ENCODE data around the gene ABHD12. TPM values are rescaled to one million over a fixed set of nuclear protein-coding genes. Genes with fewer than 3 reads are reported as not detected.

ABHD12 gene
- total RNA-seq, 1 experiment from 2014 or later: 78.9 TPM

DNA sequence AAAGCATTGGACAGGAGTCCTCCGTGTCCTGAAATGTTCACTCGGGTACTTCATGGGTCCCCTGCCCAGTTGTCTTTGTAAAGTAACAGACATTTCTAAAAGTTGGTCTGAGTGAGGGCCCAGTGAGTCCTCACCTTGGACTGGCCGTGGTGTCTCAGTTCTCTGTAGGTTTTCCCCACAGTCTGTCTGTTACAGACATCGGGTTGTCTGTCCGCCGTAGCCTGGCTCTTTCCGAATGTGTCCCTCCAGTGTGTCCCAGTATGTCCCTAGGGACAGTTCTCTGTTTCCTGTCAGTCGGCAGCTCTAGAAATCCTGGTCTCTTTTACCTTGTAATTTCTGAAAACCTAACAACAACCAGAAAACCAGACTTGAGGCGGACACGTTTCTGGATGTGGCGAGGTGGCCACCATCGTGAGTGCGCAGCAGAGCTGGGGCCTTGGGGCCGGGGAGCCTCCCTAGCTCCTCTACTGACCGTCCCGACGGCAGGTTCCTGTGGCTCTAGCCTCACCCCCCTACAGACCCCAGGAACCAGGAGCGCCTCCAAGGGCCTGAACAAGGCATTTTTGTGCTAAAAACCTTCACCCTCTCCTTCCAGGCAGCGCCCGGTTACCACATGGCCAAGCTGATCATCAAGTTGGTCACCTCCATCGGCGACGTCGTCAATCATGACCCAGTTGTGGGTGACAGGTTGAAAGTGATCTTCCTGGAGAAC lies 100.6 kb downstream of the ABHD12 start:
- no peak for DNase-seq (ENCODE audit: low read depth)

DNA sequence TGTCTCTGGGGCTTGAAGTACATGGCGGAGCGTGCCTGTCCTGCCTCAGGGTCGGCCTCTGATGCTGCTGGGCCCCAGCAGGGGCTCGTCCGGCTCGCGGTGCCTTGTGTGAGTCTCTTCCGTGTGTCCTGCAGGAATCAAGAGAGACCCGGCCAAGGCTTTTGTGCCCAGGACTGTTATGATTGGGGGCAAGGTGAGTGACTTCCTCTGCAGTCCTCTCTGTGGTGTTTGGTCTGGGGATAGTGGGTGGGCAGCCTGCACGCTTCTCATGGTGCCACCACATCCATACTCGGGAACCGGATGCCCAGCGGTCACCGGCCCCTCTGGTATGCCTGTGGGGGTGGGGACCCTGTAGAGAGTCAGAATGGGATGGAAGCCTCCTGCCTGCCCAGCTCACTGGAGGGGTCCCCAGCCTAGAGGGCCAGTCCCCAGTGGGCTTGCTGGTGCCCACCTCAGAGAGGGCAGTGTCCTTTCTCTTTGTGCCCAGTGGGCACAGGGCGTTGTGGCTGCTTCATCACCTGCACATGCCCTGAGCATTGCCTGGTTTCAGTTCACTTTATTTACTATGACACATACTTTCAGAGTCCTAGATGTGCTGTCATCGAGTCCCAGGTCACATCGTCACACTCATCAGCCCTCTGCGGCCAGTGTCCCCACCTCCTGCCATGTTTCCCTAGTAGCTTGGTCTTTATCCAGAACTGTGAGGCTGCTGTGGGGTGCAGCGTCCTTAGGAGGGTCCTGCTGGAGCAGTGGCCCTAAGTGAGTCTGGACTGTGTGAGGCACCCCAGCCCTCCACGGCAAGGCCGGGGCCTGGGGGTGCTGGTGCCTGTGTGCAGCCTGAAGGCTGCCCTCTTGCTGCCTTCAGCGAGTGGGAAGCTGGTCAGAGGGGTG lies 102.1 kb downstream of the ABHD12 start:
- no peak for DNase-seq (ENCODE audit: low read depth)

DNA sequence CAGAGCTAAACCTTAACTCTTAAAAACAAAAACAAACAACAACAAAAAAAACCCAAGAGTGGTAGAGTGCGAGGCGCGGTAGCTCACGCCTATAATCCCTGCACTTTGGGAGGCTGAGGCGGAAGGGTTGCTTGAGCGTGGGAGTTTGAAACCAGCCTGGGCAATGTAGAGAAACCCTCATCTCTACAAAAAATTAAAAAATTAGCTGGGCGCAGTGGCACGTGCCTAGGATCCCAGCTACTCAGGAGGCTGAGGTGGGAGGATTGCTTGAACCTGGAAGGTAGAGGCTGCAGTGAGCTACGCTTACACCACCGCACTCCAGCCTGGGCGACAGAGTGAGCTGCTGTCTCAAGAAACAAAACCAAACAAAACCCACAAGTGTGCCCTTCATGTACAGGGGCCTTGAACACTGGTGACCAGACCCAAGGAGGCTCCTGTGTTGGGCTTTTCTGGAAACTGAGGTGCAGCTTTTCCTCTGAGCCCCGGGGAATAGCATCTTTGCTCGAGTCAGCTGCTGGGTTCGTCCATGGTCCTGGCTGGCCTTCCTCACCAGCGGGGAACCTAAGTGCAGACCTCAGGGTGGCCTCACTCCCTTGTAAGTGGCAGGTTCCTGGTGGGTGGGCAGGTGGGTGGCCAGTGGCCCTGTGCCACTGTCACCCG lies 102.9 kb downstream of the ABHD12 start:
- DNase-seq (ENCODE audit: low read depth): no peak

DNA sequence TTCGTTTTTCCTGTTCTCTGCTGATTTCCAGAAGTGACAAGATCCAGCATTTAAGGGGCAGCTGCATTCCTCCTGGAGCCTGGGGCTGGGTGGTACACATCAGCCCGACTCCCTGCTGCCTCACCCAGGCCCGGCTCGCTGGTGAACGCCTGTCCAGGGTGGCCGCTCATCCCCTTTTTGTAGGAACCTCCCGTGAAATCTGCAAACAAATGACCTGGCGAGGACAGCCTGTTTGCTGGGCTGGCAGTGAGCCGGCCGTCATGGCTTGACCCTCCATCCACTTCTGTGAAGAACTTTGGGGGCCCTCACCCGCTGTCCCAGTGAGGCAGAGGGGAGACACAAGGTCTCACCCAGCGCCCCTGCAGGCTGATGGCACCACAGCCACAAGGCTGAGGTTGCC lies 103.7 kb downstream of the ABHD12 start:
- DNase-seq (ENCODE audit: low read depth): no peak

DNA sequence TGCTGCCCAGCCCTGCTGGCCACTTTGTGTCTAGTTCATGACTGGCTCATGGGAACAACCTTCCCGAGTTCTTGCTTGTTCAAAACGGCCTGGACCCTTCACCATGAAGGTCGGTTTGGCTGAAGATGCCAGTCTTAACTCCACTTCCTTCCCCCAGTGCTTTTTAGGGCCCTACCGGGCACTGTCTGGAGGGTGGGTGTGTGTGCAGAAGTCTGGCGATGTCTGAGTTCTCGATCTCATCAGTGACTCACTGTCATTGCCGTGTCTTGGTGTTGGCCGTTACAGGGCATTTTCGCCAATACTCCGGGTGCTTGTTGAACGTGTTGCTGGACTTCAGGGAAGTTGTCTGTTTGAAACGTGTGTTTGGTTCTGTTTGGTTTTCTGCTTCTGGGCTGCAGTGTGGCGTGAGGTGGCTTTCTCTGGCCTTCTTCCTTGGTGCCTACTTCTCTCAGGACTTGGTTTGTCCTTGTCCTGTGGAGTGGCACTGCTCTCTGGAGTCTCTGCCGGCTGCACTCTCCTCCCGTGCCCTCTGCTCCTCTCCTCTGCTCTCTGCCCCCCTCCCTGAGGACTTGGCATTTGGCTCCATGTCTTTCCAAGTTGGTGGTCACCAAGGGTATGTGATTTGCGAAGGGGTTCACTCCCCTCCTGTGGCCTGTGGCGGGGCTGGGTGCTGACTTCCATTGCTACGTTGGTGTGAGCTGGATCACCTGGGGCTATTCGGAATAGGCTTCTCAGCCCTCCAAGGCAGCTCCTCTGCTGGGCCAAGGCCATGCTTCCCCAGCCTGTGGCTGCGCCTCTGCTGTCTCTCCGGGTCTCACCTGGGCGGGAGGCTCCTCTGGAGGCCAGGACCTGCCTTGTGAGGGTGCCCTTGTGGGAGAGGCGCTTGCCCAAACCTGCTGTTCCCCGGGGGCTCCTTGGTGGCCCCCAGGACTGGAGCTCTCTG lies 104.5 kb downstream of the ABHD12 start:
- no peak for DNase-seq (ENCODE audit: low read depth)

DNA sequence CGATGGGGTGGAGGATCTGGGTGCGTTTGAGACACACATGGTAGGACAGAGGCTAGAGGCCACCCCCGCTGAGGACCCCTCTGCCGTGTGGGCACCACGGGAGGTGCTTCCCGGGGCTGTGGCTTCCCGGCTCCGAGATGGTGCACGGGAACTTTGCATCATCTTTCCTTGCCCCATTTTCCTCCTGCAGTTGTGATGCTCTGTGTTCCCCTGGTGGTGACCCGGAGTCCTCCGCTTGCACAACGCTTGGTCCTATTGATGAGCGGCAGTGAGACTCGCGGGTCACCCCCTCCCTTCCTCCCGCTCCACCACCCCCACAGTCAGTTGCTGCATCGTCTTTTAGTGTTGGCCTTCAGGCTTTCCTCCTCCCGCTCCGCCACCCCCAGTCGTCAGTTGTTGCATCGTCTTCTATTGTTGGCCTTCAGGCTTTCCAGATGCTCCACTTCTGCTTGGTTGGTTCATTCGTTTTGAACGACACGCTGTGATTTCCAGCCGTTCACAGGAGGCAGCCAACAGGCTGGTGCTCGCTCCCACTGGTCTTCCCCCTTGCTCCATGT lies 105.5 kb downstream of the ABHD12 start:
- DNase-seq (ENCODE audit: low read depth): no peak

DNA sequence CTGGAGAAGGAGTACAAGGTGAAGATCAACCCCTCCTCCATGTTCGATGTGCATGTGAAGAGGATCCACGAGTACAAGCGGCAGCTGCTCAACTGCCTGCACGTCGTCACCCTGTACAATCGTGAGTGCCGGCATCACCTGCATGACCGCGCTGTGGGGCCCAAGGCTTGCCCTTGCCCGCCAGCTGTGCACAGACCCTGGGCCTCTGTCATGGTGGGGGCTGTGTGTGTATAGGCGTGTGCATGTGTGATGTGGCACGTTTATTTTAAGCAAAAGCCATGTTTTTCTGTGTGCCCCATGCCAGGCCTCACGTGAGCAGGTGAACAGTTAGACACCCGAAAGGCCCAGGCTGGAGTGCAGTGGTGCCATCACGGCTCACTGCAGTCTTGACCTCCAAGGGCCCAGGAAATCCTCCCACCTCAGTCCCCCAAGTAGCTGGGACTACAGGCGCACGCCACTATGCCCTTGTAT lies 106.5 kb downstream of the ABHD12 start:
- no peak for DNase-seq (ENCODE audit: low read depth)

DNA sequence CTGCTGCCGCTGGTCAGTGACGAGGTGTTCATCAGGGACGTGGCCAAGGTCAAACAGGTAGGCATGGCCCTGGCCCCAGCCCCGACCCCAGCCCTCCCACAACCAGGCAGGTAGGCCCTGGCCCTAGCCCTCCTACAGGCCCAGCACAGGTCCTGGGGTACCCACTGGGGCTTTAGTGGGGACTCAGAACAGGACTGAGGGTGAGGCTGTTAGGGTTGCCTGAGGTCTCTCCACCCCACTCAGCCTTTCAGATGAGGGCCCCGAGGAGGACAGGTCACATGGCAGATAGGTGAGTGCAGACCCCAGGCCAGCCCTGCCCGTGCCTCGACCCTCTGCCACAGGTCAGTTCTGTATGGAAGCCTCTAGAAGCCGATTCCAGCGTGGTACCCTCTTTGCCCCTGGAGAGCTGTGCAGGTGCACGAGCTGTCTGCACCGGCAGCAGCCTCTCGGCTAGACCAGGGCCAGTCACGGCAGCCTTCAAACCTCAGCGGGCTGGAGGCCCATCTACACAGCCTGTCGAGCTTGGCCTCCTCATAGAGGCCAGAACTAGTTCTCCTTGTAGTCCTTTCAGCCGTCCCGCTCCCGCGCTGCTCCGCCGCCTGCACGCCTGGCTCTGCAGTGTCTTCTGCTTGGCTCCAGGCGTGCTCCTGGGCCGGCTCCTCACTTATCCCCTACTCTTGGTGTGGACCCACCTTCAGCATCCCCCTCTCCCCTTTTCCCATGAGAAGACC lies 107.2 kb downstream of the ABHD12 start:
- DNase-seq (ENCODE audit: low read depth): no peak

DNA sequence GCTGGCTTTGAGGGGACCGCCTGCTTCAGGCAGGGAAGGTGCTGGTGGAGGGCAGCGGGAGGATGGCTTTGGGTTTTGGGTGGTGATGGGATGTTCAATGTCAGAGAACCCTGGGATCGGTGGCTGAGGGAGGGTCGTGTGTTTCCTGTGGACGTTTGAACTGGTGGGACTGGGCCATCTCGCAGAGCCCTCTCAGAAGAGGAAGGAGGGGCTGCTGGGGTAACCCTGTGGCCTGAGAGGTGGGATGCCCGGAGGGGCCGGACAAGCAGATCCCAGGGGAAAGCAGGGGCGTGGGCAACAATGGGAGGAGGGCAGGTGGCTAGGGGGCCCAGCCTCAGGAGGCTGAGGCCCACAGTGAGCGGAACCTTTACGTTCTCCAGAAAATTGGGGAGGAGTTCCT lies 107.8 kb downstream of the ABHD12 start:
- DNase-seq (ENCODE audit: low read depth): no peak

DNA sequence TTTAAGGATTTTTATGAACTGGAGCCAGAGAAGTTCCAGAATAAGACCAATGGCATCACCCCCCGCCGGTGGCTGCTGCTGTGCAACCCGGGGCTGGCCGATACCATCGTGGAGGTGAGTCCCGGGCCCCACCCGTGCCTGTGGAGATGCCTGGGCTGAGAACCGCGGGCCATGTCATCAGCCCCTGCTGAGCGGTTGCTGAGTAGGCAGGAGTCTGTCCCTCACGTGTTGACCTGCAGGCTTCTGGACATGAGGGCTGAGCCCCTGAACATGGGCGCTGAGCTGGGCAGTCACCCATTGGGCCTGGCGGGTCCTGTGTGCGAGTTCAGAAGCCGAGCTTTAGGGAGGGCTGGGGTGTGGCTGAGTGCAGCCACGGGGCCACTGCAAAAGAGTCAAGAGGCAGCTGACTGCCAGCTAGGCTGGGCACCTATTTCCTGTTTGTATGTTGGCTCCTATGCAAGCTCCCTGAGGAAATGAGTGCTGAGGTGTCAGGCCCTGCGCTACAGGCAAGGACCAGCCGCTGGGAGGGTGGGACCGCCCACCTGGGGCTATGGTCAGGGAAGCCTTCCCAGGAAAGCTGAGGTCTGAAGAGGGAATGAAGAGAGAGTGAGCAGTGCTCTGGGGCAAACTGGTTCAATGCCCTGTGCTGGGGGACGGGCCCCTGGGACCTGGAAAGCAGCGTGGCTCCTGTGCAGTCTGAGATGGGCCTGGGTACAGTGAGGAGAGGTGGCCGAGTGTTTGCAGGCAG lies 108.4 kb downstream of the ABHD12 start:
- no peak for DNase-seq (ENCODE audit: low read depth)

DNA sequence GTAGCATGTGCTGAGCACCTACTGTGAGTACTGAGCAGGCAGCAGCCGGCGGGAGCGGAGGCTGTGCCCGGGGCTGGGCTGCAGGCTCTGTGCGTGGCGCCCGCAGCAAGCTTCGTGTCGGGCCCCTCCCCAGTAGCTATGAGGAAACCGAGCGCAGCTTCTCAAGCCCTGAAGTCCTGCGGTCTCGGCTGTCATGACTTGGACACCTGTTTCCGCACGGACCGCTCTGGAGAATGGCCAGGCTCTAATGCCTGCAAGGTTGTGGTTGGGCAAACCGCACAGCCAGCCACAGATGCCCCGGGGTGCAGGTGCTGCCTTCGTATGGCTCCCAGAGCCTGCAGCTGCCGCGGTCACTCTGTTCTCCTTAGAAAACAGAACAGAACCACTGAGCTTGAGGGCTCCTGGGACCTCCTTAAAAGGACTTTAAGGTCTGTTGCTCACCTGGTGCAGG lies 109.1 kb downstream of the ABHD12 start:
- DNase-seq (ENCODE audit: low read depth): no peak

DNA sequence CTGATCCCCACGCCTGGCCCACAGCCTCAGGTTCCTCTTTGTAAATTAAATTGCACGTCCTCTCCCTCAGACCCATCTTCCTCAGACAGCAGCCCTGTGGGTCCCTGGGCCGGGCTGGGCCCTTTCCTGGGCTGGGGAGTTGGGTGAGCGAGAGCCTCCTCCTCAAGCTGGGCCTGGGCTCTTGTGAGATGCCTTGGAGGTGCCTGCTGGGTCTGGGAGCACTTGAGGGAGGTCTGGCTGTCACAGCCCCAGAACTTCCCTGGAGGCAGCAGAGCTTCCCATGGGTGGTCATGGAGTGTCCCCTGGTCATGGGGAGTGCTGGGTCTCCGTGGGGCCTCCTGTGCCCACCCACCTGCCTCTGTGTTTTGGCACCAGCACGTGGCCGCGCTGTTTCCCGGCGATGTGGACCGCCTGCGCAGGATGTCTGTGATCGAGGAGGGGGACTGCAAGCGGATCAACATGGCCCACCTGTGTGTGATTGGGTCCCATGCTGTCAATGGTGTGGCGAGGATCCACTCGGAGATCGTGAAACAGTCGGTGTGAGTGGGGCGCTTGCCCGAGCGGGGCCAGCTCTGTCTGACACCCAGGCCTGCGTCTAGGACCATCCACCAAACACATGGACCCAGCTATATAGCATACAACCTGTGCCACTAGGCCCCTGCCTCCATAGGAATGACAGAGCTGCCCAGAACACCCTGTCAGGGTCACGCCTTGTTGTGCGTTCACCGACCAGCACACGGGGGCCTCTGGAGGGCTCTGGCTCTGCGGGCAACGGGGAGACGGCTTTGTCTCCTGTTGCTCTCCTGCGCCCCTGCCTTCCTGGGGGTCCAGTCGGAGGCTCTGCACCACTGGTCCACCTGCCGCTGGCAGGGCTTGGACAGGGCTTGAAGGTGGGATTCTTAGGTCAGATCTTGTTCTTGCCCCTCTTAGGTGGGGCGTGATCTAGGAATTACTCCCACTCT lies 109.8 kb downstream of the ABHD12 start:
- no peak for DNase-seq (ENCODE audit: low read depth)

DNA sequence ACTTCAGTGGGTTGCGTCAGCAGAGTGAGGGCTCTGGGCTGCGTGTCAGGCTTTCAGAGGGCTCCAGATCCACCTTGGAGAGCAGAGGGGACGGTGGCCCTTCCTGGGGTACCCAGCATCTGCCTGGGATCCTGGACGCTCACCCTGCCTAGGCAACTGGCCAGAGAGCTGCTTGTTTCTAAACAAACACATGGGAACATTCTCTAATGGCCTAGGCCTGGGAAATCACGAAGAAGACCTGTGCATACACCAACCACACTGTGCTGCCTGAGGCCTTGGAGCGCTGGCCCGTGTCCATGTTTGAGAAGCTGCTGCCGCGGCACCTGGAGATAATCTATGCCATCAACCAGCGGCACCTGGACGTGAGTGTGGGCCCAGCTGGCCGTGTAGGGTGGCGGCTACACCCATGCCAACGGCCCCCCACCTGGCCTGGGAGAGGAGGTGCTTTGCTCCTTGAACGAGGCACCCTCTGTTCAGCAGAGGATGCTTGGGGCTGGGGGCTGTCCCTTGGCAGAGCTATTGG lies 110.5 kb downstream of the ABHD12 start:
- no peak for DNase-seq (ENCODE audit: low read depth)

DNA sequence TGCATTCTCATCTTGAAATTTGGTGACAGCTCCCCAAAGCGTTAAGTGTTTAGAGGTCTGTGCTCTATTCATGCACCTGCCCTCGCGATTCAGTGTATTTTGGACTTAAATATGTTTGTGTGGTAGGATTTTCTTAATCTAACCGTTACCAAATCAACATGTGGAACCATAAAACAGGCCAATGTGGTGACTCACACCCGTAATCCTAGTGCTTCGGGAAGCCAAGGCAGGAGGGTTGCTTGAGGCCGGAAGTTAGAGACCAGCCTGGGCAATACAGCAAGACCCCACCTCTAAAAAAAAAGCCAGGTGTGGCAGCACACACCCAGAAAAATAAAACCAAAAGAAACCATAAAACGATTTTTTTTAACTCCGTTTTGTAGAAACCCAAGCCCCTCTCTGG lies 111.2 kb downstream of the ABHD12 start:
- DNase-seq (ENCODE audit: low read depth): no peak

DNA sequence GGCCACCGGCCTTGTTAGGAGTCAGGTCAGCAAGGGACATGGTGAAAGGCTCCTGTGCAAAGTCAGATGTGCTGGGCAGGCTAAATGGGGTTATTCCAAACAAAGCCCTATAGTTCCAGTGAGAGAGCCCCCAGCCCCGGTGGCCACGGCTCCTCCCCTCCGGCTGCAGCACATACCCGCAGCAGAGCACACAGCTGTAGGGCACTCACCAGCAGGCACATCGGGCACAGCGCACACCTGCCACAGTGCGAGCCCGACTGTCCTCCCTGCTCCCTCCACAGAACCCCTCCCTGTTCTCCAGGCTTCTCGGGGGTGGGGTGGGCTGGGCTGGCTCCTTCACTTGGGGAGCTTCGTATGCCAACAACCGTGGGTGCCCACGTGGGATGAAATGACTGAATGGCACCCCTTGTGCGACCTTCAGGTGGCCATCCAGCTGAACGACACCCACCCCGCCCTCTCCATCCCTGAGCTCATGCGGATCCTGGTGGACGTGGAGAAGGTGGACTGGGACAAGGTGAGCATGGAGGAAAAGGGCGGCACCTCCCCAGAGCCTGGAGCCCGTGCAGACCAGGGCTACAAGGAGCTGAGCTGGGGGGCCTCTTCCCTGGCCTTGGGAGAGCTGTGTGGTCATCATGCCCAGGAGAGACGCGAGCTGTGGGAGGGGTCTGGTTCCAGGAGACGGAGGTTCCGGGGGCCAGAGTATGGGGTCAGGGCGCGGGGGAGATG lies 111.8 kb downstream of the ABHD12 start:
- no peak for DNase-seq (ENCODE audit: low read depth)

DNA sequence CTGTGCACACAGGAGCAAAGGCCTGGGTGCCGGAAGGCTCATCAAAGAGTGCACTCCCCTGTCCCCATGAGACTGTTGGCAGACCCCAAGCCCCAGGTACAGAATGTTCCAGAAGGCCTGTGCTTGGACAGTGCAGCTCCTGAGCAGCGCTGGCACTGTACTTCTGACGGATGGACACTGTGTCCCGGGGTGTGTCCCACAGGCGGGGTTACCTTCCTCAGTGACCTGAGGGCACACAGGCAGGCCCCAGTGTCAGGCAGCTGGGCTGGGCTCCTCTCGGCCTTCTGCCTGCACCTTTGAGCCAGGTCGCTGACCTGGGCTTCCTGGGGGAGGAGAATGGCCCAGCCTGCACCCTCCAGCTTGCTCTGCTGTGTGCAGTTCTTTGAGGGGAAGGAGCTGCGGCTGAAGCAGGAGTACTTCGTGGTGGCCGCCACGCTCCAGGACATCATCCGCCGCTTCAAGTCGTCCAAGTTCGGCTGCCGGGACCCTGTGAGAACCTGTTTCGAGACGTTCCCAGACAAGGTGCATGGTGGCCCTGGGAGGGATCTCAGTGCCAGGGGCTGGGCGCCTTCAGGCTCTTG lies 112.6 kb downstream of the ABHD12 start:
- DNase-seq (ENCODE audit: low read depth): no peak
